ENCODE results near the gene GNA12.

DNA sequence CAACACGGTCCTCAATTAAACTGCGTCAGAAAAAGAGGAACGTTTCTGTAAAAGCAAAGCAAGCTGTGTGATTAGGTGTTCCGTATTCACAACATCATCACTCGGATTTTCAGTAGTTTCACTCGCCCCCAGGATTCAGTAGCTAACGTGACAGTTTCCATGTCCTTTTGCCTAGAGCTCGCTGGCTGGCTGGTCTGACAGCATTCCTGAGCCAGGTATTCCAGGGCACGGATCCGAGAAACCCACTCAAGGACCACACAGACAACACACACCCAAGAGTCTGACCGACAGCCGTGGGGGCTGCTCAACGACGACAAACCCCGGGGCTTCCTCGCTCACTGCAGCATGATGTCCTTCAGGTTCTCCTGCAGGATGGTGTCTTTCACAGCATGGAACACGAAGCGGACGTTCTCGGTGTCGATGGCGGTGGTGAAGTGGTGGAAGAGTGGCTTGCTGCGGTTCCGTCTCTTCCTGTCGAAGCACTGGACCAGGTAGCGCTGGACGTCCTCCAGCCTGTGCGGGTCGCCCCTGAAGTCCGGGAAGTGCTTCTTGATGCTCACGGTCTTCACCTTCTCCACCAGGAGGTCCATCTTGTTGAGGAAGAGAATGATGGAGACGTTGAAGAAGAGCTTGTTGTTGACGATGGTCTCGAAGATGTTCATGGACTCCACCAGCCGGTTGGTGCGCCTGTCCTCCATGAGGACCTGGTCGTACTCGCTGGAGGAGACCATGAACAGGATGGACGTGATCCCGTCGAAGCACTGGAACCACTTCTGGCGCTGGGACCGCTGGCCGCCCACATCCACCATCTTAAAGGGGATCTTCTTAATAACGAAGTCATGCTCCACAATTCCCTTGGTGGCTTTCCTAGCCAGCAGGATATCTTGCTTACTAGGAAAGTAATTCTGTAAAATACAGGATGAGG, 113.0 kb downstream of the GNA12 start:
- TF ChIP-seq CTCF (IDR thresholded peaks at IDR 0.05; ENCODE audit: low read length) (no peak), EZH2 (optimal IDR thresholded peaks at IDR 0.05; ENCODE audit: low read depth, low read length) (no peak), EZH2phosphoT487 (IDR thresholded peaks at IDR 0.05; ENCODE audit: low read length) (no peak)

Measured in MM.1S (cell line).